Hepatocyte (in vitro differentiated cells): ENCODE data around the gene HNRNPF. TPM values are rescaled to one million over a fixed set of nuclear protein-coding genes. Genes with fewer than 3 reads are reported as not detected.
"Not testable (repeated sequence)": the region's sequence is repeated elsewhere in the genome, so short reads cannot be mapped to it uniquely, and the experiment has no call there.

Source experiments
- DNase-seq: peaks from one replicate; pipeline ENCODE4 v3.0.0-alpha.2; 2016; ENCODE audit warnings: low spot score
- H2AFZ ChIP-seq: fragments of 200-600 bp; sonication (generic); 2 replicates; pipeline ENCODE4 v1.6.0; 2016; ENCODE audit warnings: antibody characterized with exemption, mild to moderate bottlenecking
- H3K27ac ChIP-seq: fragments of 200-600 bp; sonication (generic); 2 replicates; pipeline ENCODE4 v1.5.1; 2016; ENCODE audit warnings: mild to moderate bottlenecking
- H3K27me3 ChIP-seq: fragments of 200-600 bp; sonication (generic); 2 replicates; pipeline ENCODE4 v1.6.1; 2016
- H3K36me3 ChIP-seq: fragments of 200-600 bp; sonication (generic); replicated peaks from 2 replicates; pipeline ENCODE4 v1.5.1; 2016; ENCODE audit warnings: low read depth; ENCODE audit not compliant: insufficient read depth
- H3K4me1 ChIP-seq: fragments of 200-600 bp; sonication (generic); 2 replicates; pipeline ENCODE4 v1.5.1; 2016; ENCODE audit warnings: mild to moderate bottlenecking, moderate library complexity; ENCODE audit not compliant: insufficient read depth
- H3K4me2 ChIP-seq: fragments of 200-600 bp; sonication (generic); 2 replicates; pipeline ENCODE4 v1.6.0; 2016
- H3K4me3 ChIP-seq: fragments of 200-600 bp; sonication (generic); 2 replicates; pipeline ENCODE4 v1.5.1; 2016; ENCODE audit warnings: mild to moderate bottlenecking
- H3K79me2 ChIP-seq: fragments of 200-600 bp; sonication (generic); 2 replicates; pipeline ENCODE4 v1.6.0; 2017; ENCODE audit warnings: mild to moderate bottlenecking
- H3K9me2 ChIP-seq: fragments of 200-600 bp; sonication (generic); replicated peaks from 2 replicates; pipeline ENCODE4 v1.6.0; 2017; ENCODE audit warnings: mild to moderate bottlenecking; ENCODE audit not compliant: insufficient read depth
- H3K9me3 ChIP-seq: fragments of 200-600 bp; sonication (generic); 2 replicates; pipeline ENCODE4 v1.5.1; 2016; ENCODE audit warnings: low read depth, mild to moderate bottlenecking
- H4K20me1 ChIP-seq: fragments of 200-600 bp; sonication (generic); 2 replicates; pipeline ENCODE4 v1.6.0; 2016; ENCODE audit warnings: mild to moderate bottlenecking; ENCODE audit not compliant: insufficient read depth, poor library complexity, severe bottlenecking
- EZH2 ChIP-seq: fragments of 200-600 bp; sonication (generic); IDR thresholded peaks from 2 replicates; pipeline ENCODE4 v1.6.1; 2016; ENCODE audit warnings: antibody characterized with exemption, mild to moderate bottlenecking, borderline replicate concordance
- EZH2phosphoT487 ChIP-seq: fragments of 200-600 bp; sonication (generic); IDR thresholded peaks from one replicate; pipeline ENCODE4 v1.6.1; 2018; ENCODE audit warnings: antibody characterized with exemption, mild to moderate bottlenecking, low read depth, moderate library complexity; ENCODE audit not compliant: unreplicated experiment, severe bottlenecking
- WGBS: methylation state at CpG from one replicate; pipeline ENCODE4 v1.1.6; 2016; ENCODE audit warnings: low lambda C conversion rate; ENCODE audit errors: missing lambda C conversion rate; 5-methylcytosine and 5-hydroxymethylcytosine counted together
- polyA plus RNA-seq: library from polyadenylated mRNA; unstranded; fragments of >200 nt; fragmentation: Nextera tagmentation; extraction: Ambion mirVana; gene quantifications from 2 replicates; pipeline ENCODE4 v1.2.1, GENCODE V29; 2016
- total RNA-seq: library from RNA; depleted of rRNA; stranded (reverse); fragments of >200 nt; gene quantifications from 2 replicates; pipeline ENCODE4 v1.2.3, GENCODE V29; 2014
- TF ChIP-seq, protein P1 (sequence below): fragments of 200-600 bp; sonication (generic); IDR thresholded peaks from 2 replicates; pipeline ENCODE4 v1.5.1; 2016; ENCODE audit warnings: antibody characterized with exemption, mild to moderate bottlenecking; ENCODE audit not compliant: poor library complexity

The HNRNPF gene, protein sequence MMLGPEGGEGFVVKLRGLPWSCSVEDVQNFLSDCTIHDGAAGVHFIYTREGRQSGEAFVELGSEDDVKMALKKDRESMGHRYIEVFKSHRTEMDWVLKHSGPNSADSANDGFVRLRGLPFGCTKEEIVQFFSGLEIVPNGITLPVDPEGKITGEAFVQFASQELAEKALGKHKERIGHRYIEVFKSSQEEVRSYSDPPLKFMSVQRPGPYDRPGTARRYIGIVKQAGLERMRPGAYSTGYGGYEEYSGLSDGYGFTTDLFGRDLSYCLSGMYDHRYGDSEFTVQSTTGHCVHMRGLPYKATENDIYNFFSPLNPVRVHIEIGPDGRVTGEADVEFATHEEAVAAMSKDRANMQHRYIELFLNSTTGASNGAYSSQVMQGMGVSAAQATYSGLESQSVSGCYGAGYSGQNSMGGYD
- total RNA-seq (186 and 217 TPM in 2 replicates), polyA plus RNA-seq (117 and 134 TPM in 2 replicates)

DNA sequence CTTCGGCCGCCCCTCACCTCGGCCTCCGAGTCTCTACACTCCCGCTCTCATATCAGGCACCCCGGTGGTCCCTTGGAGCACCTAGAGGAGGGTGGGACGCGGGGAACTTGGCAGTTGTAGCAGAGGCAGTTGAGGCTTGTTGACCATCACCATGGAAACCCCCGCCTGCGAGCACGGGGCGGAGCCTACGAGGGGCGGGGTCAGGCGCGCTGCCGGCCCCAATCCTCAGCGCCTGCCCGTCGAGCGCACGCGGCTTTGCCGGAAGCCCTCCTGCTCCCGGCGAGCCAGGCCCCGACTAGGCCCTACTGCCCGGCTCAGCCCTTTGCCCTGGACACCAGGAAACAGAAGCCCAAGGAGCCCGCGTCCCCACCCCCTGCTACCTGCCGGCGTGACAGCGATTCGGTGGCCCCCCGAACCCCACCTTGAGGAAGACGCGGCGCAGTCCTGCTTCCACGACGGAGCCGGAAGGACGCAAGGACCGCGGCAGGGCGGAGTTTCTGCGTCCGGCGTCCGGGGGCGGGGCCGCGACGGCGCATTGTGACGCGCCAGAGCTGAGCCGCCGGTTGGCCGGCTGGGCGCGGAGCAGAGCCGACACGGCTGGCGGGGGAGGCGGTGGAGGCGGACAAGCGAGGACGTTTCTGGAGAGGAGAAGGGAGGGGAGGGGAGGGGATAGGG, at the start of gene HNRNPF:
TSS of gene HNRNPF (minus strand) at position 477 of the 675 bp plus-strand sequence. CDS start 21,302 bp downstream, outside the sequence.
- Histone ChIP-seq H3K27ac (peak within 1 kb of the TSS; percentile 97), H3K79me2 (peaks cover 40% of the 10 kb centered on the region), H3K27me3 (no peaks in the 10 kb centered on the region), H3K4me2 (peak within 1 kb of the TSS; percentile 93), H2AFZ (peak within 1 kb of the TSS; percentile 89), H3K9me2 (no peaks in the 10 kb centered on the region), H4K20me1 (peaks cover 36% of the 10 kb centered on the region), H3K4me1 (peaks cover 18% of the 10 kb centered on the region), H3K9me3 (no peaks in the 10 kb centered on the region), H3K36me3 (no peaks in the 10 kb centered on the region), H3K4me3 (peak within 1 kb of the TSS; percentile 68)
- DNase-seq: peak; percentile 98
- no peak for TF ChIP-seq EZH2
- TF ChIP-seq, protein P1, sequence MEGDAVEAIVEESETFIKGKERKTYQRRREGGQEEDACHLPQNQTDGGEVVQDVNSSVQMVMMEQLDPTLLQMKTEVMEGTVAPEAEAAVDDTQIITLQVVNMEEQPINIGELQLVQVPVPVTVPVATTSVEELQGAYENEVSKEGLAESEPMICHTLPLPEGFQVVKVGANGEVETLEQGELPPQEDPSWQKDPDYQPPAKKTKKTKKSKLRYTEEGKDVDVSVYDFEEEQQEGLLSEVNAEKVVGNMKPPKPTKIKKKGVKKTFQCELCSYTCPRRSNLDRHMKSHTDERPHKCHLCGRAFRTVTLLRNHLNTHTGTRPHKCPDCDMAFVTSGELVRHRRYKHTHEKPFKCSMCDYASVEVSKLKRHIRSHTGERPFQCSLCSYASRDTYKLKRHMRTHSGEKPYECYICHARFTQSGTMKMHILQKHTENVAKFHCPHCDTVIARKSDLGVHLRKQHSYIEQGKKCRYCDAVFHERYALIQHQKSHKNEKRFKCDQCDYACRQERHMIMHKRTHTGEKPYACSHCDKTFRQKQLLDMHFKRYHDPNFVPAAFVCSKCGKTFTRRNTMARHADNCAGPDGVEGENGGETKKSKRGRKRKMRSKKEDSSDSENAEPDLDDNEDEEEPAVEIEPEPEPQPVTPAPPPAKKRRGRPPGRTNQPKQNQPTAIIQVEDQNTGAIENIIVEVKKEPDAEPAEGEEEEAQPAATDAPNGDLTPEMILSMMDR: no peak
- no peak for TF ChIP-seq EZH2phosphoT487
- 1% methylated on average over 48 of the region's 68 CpGs for WGBS

DNA sequence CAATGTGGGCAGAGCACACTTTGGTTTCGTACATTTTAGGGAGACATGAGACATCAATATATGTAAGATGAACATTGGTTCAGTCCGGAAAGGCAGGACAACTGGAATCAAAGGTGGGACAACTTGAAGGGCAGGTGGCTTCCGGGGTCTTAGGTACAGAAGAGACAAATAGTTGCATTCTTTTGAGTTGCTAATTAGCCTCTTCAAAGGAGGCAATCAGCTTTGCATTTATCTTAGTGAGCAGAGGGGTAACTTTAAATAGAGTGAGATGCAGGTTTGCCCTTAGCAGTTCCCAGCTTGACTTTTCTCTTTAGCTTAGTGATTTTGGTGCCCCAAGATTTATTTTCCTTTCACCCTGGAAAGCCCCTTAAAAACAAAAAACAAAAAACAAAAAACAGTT, 49.2 kb upstream of the HNRNPF start:
- H3K79me2 ChIP-seq: no peaks in the 10 kb centered on the region
- H3K36me3 ChIP-seq: no peaks in the 10 kb centered on the region
- DNase-seq: no peak
- no peak overlapping the region for H3K4me2 ChIP-seq
- H3K27ac ChIP-seq: no peak overlapping the region
- peaks cover 7% of the 10 kb centered on the region for H3K4me1 ChIP-seq
- no peak overlapping the region for H2AFZ ChIP-seq
- H3K27me3 ChIP-seq: no peaks in the 10 kb centered on the region
- no peaks in the 10 kb centered on the region for H3K9me2 ChIP-seq
- H3K9me3 ChIP-seq: no peaks in the 10 kb centered on the region
- no peak overlapping the region for H3K4me3 ChIP-seq
- no peaks in the 10 kb centered on the region for H4K20me1 ChIP-seq
- TF ChIP-seq EZH2phosphoT487: no peak
- TF ChIP-seq, protein P1: no peak
- no peak for TF ChIP-seq EZH2
- 50% methylated on average over 3 of the region's 3 CpGs for whole genome bisulfite sequencing

DNA sequence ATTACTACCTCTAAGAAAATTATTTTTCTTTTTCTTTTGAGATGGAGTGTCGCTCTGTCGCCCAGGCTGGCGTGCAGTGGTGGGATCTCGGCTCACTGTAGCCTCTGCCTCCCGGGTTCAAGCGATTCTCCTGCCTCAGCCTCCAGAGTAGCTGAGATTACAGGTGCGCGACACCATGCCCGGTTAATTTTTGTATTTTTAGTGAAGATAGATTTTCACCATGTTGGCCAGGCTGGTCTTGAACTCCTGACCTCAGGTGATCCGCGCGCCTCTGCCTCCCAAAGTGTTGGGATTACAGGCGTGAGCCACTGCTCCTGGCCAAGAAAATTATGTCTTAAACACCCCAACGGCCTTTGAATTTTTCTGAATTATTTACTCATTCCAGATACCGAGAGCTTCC, 47.6 kb upstream of the HNRNPF start:
- H3K9me3 ChIP-seq, H3K4me3 ChIP-seq, H3K4me1 ChIP-seq, H3K27me3 ChIP-seq, H3K9me2 ChIP-seq, H3K79me2 ChIP-seq, H3K36me3 ChIP-seq, H4K20me1 ChIP-seq, DNase-seq: not testable (repeated sequence)
- peak overlapping the region; percentile 87 for H3K27ac ChIP-seq
- peak overlapping the region; percentile 86 for H2AFZ ChIP-seq
- H3K4me2 ChIP-seq: peak overlapping the region; percentile 77
- WGBS: 95% methylated on average over 15 of the region's 15 CpGs

DNA sequence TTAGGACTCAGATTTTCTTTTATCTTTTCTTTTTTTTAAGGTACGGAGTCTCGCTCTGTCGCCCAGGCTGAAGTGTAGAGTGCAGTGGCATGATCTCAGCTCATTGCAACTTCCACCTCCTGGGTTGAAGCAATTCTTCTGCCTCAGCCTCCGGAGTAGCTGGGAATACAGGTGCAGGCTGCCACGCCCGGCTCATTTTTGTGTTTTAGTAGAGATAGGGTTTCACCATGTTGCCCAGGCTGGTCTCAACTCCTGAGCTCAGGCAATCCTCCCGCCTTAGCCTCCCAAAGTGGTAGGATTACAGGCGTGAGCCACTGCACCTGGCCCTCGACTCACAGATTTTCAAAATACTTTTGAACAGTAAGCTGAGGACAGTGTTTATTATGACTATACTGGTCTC, 45.0 kb upstream of the HNRNPF start:
- DNase-seq, H3K4me2 ChIP-seq, H4K20me1 ChIP-seq, H3K27me3 ChIP-seq, H3K9me2 ChIP-seq, H2AFZ ChIP-seq, H3K4me1 ChIP-seq, H3K27ac ChIP-seq, H3K9me3 ChIP-seq, H3K4me3 ChIP-seq, H3K79me2 ChIP-seq, H3K36me3 ChIP-seq: not testable (repeated sequence)
- WGBS: 91% methylated on average over 9 of the region's 9 CpGs
